ENCODE data around the gene ACSBG1.

DNA sequence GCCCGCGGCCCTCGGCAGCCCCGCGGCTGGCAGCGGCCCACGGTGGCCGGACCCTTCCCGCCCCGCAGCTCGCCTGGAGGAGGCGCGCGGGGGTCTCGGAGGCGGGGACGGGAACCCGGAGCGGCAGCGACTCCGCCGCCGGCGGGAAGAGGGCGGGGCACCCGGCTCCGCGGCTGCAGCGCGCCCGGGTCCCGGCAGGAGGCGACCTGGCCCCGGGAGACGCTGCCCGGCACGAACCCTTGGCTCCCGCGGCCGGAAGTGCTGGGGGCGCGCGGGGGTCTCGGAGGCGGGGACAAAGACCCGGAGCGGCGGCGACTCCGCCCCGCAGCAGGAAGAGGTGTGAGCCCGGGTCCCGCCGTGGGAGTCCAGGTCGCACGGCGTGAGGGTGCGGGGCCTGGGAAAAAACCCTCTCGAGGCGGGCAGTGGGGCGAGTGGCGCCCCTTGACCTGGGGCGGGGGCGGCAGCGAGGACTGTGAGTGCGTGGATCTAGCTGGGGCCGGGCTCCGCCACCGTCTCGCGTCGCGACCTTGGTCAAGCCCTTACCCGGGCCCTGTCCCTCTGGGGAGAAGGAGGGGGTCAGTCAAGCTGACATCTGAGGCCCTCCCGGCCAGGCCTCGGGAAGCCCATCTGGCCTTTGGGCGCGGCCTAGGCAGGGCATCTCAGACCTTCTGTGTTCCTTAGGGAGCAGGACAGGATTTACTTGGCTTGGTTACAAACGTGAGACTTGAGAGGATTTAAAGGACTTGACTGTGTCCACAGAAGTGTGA is 102.9 kb downstream of the ACSBG1 start, which contains the start of gene CIB2:
- TF ChIP-seq POLR2A (IDR thresholded peaks at IDR 0.05) (no peak), POLR2AphosphoS5 (IDR thresholded peaks at IDR 0.05) (peak; percentile 62 to 82 (median 76))
- TF ChIP-seq, protein P1, sequence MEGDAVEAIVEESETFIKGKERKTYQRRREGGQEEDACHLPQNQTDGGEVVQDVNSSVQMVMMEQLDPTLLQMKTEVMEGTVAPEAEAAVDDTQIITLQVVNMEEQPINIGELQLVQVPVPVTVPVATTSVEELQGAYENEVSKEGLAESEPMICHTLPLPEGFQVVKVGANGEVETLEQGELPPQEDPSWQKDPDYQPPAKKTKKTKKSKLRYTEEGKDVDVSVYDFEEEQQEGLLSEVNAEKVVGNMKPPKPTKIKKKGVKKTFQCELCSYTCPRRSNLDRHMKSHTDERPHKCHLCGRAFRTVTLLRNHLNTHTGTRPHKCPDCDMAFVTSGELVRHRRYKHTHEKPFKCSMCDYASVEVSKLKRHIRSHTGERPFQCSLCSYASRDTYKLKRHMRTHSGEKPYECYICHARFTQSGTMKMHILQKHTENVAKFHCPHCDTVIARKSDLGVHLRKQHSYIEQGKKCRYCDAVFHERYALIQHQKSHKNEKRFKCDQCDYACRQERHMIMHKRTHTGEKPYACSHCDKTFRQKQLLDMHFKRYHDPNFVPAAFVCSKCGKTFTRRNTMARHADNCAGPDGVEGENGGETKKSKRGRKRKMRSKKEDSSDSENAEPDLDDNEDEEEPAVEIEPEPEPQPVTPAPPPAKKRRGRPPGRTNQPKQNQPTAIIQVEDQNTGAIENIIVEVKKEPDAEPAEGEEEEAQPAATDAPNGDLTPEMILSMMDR (IDR thresholded peaks at IDR 0.05 in 8 of 11, conservative IDR thresholded peaks at IDR 0.05 in 3 of 11): peak; percentile 21 to 94 (median 89)

Measured in spleen (tissue), 7 donors.